IPS DF 4.7 (cell line): Measurements from ENCODE around the gene ASGR1.

Source experiments
- DNase-seq: peaks from one replicate; pipeline ENCODE4 v3.0.0-alpha.2; 2013; ENCODE audit warnings: low spot score; ENCODE audit errors: extremely low read depth

The ASGR1 gene, protein sequence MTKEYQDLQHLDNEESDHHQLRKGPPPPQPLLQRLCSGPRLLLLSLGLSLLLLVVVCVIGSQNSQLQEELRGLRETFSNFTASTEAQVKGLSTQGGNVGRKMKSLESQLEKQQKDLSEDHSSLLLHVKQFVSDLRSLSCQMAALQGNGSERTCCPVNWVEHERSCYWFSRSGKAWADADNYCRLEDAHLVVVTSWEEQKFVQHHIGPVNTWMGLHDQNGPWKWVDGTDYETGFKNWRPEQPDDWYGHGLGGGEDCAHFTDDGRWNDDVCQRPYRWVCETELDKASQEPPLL

DNA sequence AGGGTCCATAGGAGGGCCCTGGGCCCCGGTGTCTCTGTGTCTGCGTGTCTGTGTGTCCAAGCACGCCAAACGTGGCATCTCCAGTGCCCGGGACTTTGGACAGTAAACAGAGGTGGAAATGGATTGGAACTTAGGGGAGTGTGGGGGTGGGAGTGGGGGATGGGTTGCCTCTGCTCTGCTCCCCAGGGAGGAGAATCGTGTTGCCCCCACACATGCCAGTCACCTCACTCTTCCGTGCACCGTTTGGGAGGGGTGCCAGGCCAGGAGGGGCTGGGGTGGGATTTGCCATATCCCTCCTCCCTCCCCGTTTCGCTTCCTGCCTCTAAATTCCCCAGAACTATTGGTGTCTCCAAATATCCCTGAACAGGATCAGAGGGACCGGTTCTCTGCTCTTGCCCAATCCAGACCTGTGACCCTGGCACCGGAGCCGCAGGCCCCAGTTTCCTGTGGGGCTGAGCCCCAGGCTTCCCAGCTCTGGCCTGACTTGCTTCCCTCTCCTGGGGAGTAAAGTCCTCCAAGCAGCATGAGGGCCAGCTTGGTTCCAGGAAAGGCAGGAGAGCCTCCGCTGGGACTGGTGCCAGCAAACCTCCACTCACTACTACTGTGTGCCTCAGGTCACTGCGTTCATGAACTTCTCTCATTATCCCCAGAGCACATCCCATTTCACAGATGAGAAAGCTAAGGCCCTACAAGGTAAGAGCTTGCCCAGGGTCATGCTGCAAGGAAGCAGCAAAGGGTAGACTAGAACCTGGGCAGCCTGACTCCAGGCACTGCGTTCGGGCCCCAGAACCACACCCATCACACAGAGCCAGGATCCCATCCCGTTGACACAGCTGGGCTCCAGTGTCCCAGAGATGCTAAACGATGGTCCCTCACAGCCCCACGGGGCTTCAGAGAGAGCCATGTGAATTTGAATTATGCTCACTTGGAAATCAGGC lies at the start of gene ASGR1:
Gene ASGR1, minus strand, starts transcription at position 54 of the 938 bp plus-strand sequence. CDS start 807 bp downstream, outside the sequence.
- DNase-seq = no peak

DNA sequence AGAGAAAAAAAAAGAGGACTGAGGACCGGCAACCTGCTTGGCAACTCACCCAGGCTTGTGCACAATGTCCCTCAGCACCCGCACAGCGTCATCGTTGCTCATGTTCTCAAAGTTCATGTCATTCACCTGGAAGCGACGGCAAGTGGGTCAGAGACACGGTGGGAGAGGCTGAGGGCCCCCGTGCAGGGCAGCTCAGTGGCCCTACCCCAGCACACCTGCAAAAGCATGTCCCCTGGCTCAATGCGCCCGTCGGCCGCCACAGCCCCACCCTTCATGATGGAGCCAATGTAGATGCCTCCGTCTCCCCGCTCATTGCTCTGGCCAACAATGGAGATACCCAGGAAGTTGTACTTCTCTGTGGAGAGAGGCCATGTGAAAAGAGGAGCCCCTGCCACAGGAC lies 49.8 kb upstream of the ASGR1 start:
- DNase-seq = no peak

DNA sequence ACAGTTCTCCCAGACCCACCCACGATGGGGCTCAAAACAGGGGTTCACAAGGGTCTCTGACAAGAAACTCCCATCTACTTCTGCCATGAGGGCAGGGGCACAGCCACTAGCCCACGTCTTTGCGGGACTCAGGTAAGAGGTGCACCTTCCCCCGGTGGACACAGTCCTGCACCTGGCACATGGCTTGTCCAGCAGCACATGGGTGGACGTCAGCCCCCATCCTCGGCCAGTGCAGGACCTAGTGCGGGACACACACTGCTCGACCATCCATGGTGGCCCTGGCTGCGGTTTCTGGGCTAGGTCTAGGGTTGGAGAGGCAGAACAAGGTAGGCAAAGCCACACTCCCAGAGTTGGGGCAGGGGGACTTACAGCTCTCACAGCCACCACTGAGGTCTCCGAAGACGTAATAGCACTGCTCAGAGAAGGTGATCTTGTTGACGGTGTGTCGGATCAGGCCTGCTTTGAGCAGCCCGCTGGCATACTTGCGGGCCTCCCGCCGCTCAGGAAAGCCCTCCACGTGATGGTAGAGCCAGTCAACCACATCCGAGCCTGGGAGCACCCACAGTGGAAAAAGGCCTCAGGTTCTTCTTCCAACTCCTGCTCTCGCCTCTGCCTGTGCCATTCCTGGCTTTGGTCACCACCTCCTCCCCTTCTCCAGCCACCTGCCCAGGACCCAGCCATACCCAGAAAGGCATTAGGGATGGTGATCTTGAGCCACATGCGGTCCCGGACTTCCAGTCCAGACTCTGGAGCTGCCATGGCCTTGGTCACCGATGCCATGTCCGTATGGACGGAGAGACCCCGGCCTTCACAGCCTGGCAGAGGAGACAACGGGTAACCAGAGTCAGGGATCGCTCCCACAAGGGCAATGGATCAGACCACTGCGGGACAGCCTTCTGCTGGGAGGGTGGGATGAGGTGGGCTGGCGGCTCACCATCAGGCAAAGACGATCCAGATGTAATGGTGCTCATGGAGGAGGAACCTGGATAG lies 47.8 kb upstream of the ASGR1 start:
- no peak for DNase-seq

DNA sequence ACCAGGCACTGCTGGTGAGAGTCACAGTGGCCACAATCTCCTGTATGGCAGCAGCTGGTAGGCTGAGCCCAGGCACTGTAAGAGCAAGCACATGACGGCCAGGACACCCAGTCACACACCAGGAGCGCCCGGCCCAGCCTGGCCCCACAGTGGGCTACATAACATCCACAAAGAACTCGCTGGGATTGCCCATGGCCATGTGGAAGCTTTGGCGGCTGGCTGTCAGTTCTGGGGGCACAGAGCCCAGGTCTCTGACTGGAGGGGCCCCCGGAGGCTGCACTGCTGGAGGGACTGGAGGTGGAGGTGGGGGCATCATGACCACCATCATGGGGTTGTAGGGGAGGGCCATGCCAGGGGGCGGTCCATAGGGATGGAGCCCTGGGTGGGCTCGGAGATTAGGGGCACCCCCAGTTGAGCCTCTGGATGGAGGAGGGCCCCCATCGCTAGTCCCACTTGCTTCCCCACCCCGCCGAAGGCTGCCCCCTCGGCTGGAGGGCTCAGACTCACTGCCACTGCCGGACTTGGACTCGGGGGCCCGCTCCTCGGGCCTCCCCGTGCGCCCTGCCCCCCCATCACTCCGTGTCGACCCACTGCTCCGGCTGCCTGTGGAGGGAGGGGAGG lies 46.7 kb upstream of the ASGR1 start:
- DNase-seq = no peak

GRCh38 chr17:7224661-7225111 lies 45.5 kb upstream of the ASGR1 start:
- DNase-seq = no peak

DNA sequence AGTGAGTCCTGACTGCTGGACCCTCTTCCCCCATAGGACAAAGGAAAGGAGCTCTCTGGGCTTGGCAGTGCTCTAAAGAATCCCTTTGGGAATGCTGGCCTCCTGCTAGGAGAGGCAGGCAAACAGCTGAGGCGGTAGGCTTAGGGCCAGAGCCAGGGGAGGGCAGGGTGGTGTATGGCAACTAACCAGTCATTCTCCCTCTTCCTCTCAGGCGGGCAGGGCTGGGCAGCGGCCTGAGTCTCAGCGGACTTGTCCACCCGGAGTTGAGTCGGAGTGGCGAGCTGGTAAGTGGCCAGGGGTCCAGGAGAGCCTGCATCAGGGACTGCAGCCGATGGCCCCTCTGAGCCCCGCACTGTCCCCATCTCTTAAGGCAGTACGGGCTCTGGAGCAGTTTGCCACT lies 44.9 kb upstream of the ASGR1 start:
- DNase-seq = no peak

- no peak for DNase-seq
These were observed 44.2 kb upstream of the ASGR1 start for GRCh38 chr17:7223375-7223774.

- no peak for DNase-seq
These were observed 43.8 kb upstream of the ASGR1 start for GRCh38 chr17:7222972-7223292.

DNA sequence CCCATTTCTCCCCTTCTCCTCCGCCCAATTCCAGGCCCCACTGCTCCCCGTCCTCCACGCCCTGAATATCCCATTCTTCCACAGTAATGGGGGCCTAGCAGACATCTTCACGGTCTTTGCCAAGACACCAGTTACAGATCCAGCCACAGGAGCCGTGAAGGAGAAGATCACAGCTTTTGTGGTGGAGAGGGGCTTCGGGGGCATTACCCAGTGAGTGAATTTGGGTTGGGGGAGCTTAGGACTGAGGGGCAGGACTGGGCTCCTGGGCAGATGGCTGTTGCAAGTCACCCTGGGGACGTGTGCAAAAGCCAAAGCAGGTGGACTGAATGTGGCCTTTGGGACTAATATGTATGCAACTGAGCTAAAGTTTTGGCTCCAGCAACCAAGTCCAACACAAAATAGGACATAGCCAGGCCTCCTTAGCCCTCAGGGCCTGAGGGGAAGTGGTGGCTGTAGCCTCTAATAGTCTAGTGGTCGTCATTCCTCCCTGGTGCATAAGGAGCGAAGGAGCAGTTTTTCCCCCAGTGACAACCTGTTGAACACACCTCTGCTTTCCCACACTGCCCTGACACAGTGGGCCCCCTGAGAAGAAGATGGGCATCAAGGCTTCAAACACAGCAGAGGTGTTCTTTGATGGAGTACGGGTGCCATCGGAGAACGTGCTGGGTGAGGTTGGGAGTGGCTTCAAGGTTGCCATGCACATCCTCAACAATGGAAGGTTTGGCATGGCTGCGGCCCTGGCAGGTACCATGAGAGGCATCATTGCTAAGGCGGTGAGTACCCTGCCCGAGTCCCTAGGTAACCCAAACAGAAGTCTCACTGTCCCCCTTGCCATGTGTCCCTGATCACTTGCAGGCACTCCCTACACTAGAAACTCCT lies 43.2 kb upstream of the ASGR1 start:
- DNase-seq = no peak

- no peak for DNase-seq
These were observed 42.3 kb upstream of the ASGR1 start for GRCh38 chr17:7221278-7222092.

- DNase-seq = no peak
These were observed 41.6 kb upstream of the ASGR1 start for GRCh38 chr17:7220593-7221277.

GRCh38 chr17:7219812-7220592 lies 40.8 kb upstream of the ASGR1 start, which contains the start of the genes ACADVL and DLG4:
TSS of gene ACADVL (plus strand) at chr17:7219938. CDS start at chr17:7219985, 47 bp downstream.
TSS of gene DLG4 (minus strand) at chr17:7219836.
- DNase-seq = no peak

DNA sequence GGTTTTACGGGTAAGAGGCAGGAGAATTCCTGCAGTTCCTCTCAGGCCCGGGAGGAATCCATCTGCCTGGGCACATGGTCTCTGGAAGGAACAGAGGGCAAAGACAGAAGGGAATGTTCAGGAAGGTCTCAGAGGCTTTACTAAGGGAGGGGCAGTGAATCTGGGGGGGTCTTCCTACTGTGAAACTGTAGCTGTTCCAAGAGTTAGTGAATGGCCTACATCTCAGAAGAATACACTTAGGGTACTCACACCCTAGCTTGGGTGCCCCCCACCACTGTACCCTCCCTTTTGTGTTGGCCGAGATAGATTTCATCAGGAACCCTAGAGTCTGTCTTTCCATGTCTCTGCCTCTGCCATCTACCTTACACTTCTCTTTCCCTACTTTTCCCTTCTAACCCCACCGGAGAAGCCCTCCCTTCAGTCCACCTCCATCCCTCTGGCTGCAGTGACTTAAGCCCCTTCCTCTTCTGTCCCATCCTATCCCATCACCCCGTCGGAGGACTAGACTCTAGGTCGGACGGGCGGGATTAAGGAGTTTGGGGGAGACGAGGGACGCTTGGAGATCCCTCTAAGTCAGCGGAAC lies 40.1 kb upstream of the ASGR1 start:
- no peak for DNase-seq

DNA sequence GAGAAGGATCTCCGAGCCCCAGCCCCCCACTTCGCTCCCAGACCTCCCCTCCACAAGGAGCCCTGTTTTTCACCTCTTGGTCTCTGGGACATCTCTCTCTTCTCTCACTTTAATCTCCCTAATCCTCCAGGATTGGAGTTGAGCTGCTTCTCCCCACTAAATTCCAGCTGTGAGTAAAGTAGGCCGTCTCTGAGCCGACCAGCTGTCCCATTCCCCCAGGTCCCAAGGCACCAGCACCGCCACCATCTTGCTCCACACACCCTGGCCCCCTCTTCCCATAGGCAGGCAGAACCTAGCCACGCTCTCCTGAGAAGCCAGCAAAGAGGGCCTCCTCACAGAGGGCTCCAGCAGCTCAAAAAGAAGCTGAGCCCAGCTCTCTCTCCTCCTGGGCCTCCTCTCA lies 39.6 kb upstream of the ASGR1 start:
- no peak for DNase-seq

DNA sequence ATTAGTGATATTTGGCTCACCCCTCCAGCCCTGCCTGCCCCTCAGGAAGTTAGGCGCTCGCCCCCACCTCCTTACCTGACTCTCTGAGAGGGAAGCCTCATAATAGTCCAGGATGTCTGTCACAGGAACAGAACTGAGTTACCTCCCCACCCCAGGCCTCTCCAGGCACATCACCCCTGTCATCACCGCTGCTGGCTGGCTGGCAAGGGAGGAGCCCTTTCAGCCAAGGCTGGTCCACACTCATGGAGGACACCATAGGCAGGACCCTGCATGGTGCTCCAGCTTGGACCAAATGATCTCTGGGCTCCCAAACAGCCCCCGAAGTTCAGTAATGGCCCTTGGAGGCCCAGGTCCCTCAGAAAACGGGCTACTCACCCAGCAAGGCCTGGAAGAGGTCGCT lies 39.0 kb upstream of the ASGR1 start:
- DNase-seq = no peak

- DNase-seq = no peak
These were observed 38.2 kb upstream of the ASGR1 start for GRCh38 chr17:7217113-7217987.
